Ishikawa (cell line): Measurements from ENCODE around the gene PAPSS2.

Source experiments
- TAF1 ChIP-seq: IDR thresholded peaks from 2 replicates; pipeline ENCODE4 v1.6.1; 2012; ENCODE audit warnings: low read depth, mild to moderate bottlenecking
- USF1 ChIP-seq: IDR thresholded peaks from 2 replicates; pipeline ENCODE4 v1.6.1; 2012

- TF ChIP-seq USF1 (no peak), TAF1 (no peak)
These were observed 101.5 kb downstream of the PAPSS2 start for GRCh38 chr10:87761153-87761552.
